Skin epidermis (tissue), 12 donors: ENCODE results near the gene CLPX.
A peak's percentile ranks its signal among the peaks of the same experiment; 100 is the strongest.
"Not testable (repeated sequence)": the region's sequence is repeated elsewhere in the genome, so short reads cannot be mapped to it uniquely, and the experiment has no call there.

Experiments
- H3K27ac ChIP-seq, 21 experiments: fragments of 200-600 bp; sonication (generic) in 11 of 21; one replicate each; pipeline ENCODE4 v1.5.0; 2020; ENCODE audit warnings: mild to moderate bottlenecking in 3 of 21, inconsistent platforms in 2 of 21, moderate library complexity in 2 of 21
- H3K4me3 ChIP-seq, 7 experiments: fragments of 200-600 bp; sonication (generic) in 2 of 7; one replicate each; pipeline ENCODE4 v1.5.0; 2020; ENCODE audit warnings: inconsistent platforms in 2 of 7, mild to moderate bottlenecking in 2 of 7, moderate library complexity in 1 of 7

CLPX gene

DNA sequence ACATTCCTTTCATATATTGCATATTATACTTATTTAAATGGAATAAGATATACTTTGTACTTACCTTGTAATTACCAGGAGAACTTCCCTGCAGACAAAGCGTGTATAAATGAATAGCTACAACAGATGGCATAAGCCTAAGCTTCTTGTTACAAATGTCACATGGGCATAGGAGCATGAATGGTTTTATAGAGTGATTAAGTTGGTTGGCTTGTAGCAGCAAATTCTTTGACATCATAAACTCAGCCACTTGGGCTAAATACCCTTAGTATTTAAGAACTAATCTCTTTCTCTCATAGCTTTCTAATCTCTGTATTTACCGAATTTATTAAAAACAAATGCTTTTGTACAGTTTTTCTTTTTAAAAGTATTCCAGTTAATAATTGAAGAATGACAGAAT lies 70.1 kb downstream of the CLPX start, which contains the start of gene UBAP1L:
Gene UBAP1L, minus strand, starts transcription at position 115 of the 400 bp plus-strand sequence. CDS start 8,985 bp downstream, outside the sequence.
- Histone ChIP-seq H3K27ac (no peak within 1 kb of the TSS), H3K4me3 (no peak within 1 kb of the TSS)

DNA sequence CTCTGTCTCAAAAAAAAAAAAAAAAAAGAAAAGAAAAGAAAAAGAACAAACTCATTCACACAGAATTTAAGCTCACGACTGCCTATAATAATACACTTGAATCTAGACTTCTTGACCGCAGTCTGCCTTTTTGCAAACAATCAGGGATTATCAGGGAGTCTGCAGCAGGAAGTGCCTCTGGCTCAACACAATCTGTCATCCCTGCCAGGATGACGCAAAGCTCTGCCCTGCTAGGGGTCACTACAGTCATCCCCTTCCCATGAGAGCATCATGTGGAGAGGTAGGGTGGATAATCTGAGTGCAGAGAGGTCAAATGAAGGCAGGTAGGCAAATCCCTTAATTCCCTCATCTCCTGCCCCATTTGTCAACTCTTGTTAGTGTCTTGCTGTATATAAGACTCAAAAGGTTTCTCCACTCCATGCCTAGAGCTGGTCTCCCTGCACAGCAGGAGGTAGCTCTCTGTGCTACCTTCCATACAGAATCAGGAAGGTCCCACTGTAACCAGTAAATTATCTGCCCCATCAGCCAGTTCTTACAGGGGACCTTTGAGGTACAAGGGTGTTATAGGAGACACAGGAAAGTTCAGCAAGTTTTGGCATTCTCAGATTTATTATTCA lies 74.4 kb downstream of the CLPX start:
- H3K4me3 ChIP-seq, result no peak overlapping the region
- no peak overlapping the region for H3K27ac ChIP-seq

DNA sequence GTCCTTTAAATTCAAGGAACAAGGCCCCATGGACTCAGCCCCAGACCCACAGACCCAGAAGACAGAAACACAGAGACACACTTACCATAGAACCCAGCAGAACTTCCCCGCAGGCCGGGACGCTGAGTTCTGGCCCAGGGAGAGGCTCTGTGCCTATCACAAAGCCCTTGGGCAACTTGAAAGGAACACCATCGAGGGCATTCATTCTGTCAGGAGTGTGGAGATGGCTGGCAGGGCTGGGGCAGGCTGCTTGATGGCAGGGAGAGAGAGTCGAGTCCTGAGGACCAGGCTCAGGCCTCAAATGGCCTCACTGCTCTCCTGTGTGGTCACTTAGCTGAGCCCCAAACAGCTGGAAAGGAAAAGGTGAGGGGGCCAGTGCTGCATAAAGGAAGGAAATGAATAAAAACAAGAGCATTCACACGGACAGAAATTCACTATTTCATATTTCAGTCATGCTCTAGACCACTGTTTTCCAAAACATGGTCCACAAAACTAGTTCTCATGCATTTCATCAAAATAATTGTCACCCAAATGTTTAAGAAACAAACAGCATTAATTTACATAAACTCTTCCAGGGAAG lies 79.0 kb downstream of the CLPX start:
- Histone ChIP-seq H3K27ac (no peak overlapping the region), H3K4me3 (no peak overlapping the region)

DNA sequence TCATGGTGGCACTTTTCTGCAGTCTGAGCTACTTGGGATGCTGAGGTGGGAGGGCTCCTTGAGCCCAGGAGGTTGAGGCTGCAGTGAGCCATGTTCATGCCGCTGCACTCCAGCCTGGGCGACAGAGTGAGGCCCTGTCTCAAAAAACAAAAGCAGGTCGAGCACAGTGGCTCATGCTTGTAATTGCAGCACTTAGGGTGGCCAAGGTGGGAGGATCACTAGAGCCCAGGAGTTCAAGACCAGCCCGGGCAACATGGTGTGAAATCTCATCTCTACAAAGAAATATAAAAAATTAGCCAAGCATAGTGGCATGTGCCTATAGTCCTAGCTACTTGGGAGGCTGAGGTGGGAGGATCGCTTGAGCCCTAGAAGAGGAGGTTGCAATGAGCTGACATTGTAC lies 80.1 kb downstream of the CLPX start:
- Histone ChIP-seq H3K4me3 (no peak overlapping the region), H3K27ac (no peak overlapping the region)

DNA sequence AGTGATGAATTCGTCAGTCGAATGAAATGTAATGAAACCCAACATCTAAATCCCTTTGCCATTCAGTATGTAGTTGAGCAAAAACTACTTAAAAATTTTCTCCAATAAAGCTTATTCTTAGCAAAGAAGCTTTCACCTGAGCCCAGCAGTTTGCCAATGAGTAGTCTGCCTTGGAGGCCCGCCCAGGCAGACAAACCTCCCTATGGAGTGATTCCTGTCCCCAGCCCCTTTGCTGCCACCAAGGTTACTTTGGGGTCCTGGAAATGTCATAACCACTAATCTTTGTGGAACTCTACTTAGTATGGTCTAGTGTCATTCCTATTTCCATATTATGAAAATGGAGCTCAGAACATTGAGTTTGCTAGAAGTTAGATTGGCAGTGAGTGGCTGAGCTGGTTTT lies 82.2 kb downstream of the CLPX start:
- Histone ChIP-seq H3K4me3 (no peak overlapping the region), H3K27ac (no peak overlapping the region)

DNA sequence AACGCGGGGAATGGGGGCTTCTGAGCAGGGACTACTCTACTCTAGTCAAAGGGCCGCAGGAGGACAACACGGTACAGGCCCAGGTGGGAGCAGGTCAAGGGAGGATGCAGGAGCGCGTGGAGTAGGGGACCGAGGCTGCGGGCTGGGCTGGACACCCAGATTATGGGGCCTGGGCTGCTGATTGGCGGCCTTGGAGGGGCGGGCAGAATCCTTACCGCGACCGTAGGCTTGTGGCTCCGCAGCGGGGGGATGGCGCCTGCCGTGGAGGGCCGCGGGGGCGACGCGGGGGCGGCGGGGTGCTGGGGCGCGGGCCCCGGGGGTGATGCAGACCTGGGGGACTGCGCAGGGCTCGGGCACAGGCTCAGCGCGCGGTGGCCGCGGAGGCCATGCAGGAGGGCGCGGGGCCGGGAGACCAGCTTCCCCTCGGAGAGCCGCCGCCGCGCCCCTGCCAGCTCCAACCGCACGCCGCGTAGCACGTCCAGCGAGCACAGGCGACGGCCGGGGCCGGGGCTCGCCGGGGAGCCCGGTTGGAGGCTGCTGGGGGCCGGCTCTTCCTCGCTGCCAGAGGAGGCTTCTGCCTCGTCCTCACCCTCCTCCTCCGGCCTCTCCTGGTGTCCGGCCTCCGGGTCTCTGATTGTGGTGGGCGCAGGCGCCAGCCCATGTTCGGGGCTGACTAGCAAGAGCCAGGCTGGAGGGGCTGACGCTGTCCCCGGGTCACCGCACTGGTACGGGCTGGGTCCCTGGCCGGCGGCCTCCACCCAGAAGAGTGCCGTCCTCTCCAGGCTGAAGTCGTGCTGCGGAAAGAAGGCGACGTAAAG lies 83.0 kb downstream of the CLPX start:
- Histone ChIP-seq H3K27ac (no peak overlapping the region), H3K4me3 (no peak overlapping the region)

DNA sequence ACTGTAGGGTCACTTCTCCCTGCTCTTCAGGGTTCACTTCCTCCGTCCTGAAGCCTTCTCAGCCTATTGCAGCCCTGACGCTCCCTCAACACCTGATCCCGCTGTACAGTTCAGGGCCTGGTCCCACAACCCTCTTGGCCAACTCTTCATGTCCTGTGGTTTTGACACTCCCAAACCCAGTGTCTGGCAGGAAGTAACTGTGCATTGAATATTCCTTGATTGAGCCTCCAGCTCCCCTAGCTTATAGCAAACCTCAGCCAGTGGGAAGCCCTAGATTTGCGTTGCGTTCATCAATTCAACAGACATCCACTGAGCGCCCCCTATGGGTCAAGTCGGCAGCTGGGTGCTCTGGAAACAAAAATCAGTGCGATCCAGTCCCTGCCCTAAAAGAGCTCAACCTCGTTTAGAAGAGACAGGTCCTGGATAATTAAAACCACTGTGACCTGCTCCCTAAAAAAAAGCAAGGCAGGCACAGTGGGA lies 83.7 kb downstream of the CLPX start:
- H3K4me3 ChIP-seq, result no peak overlapping the region
- H3K27ac ChIP-seq, result no peak overlapping the region

DNA sequence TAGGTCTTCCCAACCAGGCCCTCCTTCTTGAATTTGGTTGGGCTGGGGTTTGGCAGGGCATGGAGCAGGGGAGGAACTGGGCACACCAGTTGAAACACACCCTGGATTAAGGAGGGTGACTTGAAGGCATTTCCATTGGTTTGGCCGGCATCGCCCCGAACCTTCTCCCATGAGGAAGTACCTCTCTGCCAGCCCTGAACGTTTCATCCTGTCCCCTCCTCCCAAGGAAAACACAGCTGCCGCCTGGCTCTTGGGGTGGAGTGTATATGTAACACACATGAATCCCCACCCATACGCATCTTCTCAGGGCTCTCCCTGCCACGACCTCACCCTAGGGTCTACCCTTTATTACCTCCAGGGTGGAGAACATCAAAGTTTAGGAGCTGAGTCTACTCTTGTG lies 84.7 kb downstream of the CLPX start:
- no peak overlapping the region for H3K4me3 ChIP-seq
- H3K27ac ChIP-seq, result peak overlapping the region in 2 of 21 experiments; percentile 17 to 39

DNA sequence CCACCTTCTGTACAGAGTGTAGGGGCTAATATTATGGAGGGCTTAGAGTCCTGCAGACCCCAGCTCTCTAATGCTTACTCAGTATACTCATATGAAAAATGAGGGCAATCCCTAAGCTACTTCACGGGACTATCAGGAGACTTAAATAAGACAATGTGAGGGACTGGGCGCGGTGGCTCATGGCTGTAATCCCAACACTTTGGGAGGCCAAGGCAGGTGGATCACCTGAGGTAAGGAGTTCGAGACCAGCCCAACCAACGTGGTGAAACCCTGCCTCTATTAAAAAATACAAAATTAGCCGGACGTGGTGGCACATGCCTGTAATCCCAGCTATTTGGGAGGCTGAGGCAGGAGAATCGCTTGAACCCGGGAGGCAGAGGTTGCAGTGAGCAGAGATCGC lies 85.3 kb downstream of the CLPX start:
- H3K4me3 ChIP-seq, H3K27ac ChIP-seq: not testable (repeated sequence)

DNA sequence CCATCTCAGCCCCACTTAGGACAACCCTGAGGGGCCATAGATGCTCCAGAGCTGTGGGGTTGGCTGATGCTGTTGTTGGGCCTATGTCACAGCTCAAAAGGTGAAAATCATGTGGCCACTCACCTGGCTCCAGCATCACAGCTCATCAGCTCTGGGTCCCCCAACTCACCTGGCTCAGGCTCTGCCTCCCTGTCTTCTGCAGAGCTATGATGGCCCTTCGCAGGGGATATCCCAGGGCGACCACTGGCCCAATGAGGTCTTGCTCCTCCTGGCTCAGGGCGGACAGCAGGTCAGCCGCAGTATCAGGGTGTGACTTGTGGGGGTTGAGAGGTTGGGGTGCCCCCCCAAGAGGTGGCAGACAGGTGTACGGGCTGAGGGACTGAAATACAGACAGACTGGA lies 85.8 kb downstream of the CLPX start:
- H3K27ac ChIP-seq, result no peak overlapping the region
- H3K4me3 ChIP-seq, result no peak overlapping the region
